Astrocyte of the cerebellum (primary cell): ENCODE measurements around the gene FOXJ3.

Source experiments
- DNase-seq: peaks from one replicate; pipeline ENCODE4 v3.0.0-alpha.2; 2011; ENCODE audit warnings: low read depth
- H3K4me3 ChIP-seq: 2 replicates; pipeline ENCODE4 v1.5.1; 2011; ENCODE audit warnings: mild to moderate bottlenecking, low read depth, low read length, moderate library complexity
- CTCF ChIP-seq: IDR thresholded peaks from 2 replicates; pipeline ENCODE4 v1.5.1; 2012; ENCODE audit warnings: low read length, low read depth, moderate library complexity, mild to moderate bottlenecking; ENCODE audit errors: missing control alignments
- in situ Hi-C: cut with HindIII; loops from 2 replicates; pipeline ENCODE4 v1.10.0; 2017; ENCODE audit warnings: low sequenced_read_pairs

FOXJ3 gene

GRCh38 chr1:42198251-42198650, 136.8 kb downstream of the FOXJ3 start:
- DNase-seq, result no peak
- in situ Hi-C loops, result no loop called here
- TF ChIP-seq CTCF, result no peak
- H3K4me3 ChIP-seq, result no peak overlapping the region

GRCh38 chr1:42195841-42196240, 139.2 kb downstream of the FOXJ3 start:
- H3K4me3 ChIP-seq, result no peak overlapping the region
- in situ Hi-C loops, result no loop called here
- no peak for DNase-seq
- no peak for TF ChIP-seq CTCF

- no peak for TF ChIP-seq CTCF
- DNase-seq, result no peak
- in situ Hi-C loops, result no loop called here
- no peak overlapping the region for H3K4me3 ChIP-seq
Observed at GRCh38 chr1:42192106-42192505, 142.9 kb downstream of the FOXJ3 start.

- TF ChIP-seq CTCF, result no peak
- H3K4me3 ChIP-seq, result no peak overlapping the region
- in situ Hi-C loops, result no loop called here
- DNase-seq, result no peak
Observed at GRCh38 chr1:42191319-42191718, 143.7 kb downstream of the FOXJ3 start.

GRCh38 chr1:42189931-42190853, 144.8 kb downstream of the FOXJ3 start:
- no peak overlapping the region for H3K4me3 ChIP-seq
- TF ChIP-seq CTCF, result no peak
- DNase-seq, result no peak
- in situ Hi-C loops, result no loop called here

- H3K4me3 ChIP-seq, result no peak overlapping the region
- in situ Hi-C loops, result no loop called here
- no peak for TF ChIP-seq CTCF
- DNase-seq, result peak; percentile 38
Observed at GRCh38 chr1:42186152-42186551, 148.9 kb downstream of the FOXJ3 start.
